Brain microvascular endothelial cell (primary cell): Measurements from ENCODE around the gene ADARB1.

Experiments used
- DNase-seq: peaks from one replicate; pipeline ENCODE4 v3.0.0-alpha.2; 2020
- H3K27ac ChIP-seq: fragments of 250-450 bp; sonication (Bioruptor Pico); 2 replicates; pipeline ENCODE4 v1.5.1; 2020; ENCODE audit warnings: mild to moderate bottlenecking, moderate library complexity
- H3K27me3 ChIP-seq: fragments of 250-450 bp; sonication (Bioruptor Pico); replicated peaks from 2 replicates; pipeline ENCODE4 v1.5.1; 2020; ENCODE audit warnings: mild to moderate bottlenecking
- H3K36me3 ChIP-seq: fragments of 250-450 bp; sonication (Bioruptor Pico); replicated peaks from 2 replicates; pipeline ENCODE4 v1.5.1; 2020; ENCODE audit warnings: mild to moderate bottlenecking
- H3K4me3 ChIP-seq: 2 replicates; pipeline ENCODE4 v1.5.1; 2011; ENCODE audit warnings: low read depth, mild to moderate bottlenecking, control low read depth, low read length, moderate library complexity
- in situ Hi-C: cut with HindIII; loops from 2 replicates; pipeline ENCODE4 v1.10.0; 2017; ENCODE audit warnings: low sequenced_read_pairs, low pct_ligation_motif_present
- TF ChIP-seq, protein P1 (sequence below): IDR thresholded peaks from 2 replicates; pipeline ENCODE4 v1.5.1; 2011; ENCODE audit warnings: low read depth, mild to moderate bottlenecking, moderate library complexity, low read length, control low read depth, inconsistent platforms; ENCODE audit errors: missing control alignments

ADARB1 gene

DNA sequence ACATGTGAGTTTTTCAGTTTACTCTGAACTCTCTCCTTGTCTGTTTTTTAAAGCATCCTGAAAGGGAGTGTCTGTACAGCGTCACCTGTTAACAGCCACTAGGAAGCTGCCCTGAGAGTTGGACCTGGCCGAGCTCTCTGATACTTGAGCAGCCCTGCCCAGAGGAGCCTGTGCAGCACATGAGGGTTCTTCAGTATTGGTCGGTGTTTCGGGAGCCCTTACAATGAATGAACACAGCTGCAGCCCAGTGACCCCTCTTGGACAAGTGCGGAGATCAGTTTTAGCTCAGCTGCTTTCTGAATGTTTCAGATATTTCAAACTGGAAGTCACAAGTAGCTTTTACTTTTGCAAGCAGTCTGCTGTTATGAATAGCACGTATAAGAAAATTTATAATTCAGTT lies 39.2 kb downstream of the ADARB1 start:
- no peaks in the 10 kb centered on the region for H3K36me3 ChIP-seq
- in situ Hi-C loops, result no loop called here
- H3K27me3 ChIP-seq, result no peaks in the 10 kb centered on the region
- H3K4me3 ChIP-seq, result no peak overlapping the region
- TF ChIP-seq, protein P1, sequence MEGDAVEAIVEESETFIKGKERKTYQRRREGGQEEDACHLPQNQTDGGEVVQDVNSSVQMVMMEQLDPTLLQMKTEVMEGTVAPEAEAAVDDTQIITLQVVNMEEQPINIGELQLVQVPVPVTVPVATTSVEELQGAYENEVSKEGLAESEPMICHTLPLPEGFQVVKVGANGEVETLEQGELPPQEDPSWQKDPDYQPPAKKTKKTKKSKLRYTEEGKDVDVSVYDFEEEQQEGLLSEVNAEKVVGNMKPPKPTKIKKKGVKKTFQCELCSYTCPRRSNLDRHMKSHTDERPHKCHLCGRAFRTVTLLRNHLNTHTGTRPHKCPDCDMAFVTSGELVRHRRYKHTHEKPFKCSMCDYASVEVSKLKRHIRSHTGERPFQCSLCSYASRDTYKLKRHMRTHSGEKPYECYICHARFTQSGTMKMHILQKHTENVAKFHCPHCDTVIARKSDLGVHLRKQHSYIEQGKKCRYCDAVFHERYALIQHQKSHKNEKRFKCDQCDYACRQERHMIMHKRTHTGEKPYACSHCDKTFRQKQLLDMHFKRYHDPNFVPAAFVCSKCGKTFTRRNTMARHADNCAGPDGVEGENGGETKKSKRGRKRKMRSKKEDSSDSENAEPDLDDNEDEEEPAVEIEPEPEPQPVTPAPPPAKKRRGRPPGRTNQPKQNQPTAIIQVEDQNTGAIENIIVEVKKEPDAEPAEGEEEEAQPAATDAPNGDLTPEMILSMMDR, result no peak
- no peak for DNase-seq
- no peak overlapping the region for H3K27ac ChIP-seq

DNA sequence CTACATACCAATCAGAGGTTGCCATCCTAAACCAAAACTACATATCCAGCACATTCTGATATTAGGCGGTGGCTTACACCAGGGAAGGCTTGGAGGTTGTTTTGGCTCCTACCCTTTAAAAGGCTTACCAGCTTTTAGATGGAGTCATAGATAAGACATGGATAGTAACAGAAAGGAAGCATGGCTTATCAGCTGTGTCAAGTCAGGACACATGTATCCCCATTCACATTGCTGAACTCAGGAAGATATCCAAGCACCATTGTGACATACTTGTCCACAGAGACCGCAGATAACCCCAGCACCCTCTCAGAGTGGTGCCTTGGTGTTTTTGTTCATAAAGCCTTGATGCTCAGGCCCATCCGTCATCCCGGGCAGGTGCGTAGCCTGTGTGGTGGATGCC lies 39.7 kb downstream of the ADARB1 start:
- Histone ChIP-seq H3K27ac (no peak overlapping the region), H3K4me3 (no peak overlapping the region)

DNA sequence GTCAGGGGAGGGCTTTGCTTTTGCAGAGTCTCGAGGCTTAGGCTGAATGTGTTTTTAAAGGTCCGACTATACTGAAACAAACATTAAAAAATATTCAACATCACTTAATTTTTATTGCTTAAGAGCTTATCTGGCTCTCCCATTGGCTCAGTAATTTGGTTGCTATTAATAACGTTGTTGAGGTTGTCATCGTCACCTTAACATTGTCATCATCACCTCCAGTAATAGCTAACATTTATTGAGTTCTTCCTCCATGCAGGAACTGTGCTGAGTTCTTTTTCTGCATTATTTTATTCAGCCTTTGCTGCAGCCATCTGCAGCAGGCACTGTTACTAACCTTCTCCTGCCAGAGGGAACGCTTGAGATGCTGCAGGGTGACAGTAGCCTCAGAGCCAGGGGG lies 40.1 kb downstream of the ADARB1 start:
- in situ Hi-C loops, result no loop called here
- Histone ChIP-seq H3K36me3 (no peaks in the 10 kb centered on the region), H3K27ac (no peak overlapping the region), H3K27me3 (no peaks in the 10 kb centered on the region), H3K4me3 (no peak overlapping the region)
- TF ChIP-seq, protein P1, result no peak
- DNase-seq, result no peak

More for the DNA sequence above, 39.7 kb downstream of the ADARB1 start:
- in situ Hi-C loops, result no loop called here
- Histone ChIP-seq H3K27me3 (no peaks in the 10 kb centered on the region), H3K36me3 (no peaks in the 10 kb centered on the region)
- TF ChIP-seq, protein P1, result no peak
- no peak for DNase-seq

DNA sequence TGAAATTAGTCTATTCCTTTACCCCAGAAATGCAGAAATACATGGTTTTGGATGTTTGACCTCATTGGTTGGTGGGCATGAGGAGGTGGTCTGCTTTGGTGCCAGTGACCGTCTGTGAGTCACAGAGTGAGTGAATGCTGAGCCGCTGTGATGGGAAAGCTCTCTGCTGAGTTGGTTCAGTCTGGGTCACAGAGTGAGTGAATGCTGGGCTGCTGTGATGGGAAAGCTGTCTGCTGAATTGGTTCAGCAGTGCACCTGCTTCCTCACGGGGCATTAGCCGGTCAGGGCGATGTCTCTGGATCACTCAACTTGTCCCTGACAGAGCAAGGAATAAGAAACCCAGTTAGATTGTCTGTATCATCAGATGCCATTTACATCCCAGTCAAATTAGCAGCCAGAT lies 40.8 kb downstream of the ADARB1 start:
- H3K4me3 ChIP-seq, result no peak overlapping the region
- TF ChIP-seq, protein P1, result no peak
- in situ Hi-C loops, result no loop called here
- peaks cover 3% of the 10 kb centered on the region for H3K36me3 ChIP-seq
- no peak for DNase-seq
- no peak overlapping the region for H3K27ac ChIP-seq
- H3K27me3 ChIP-seq, result no peaks in the 10 kb centered on the region

DNA sequence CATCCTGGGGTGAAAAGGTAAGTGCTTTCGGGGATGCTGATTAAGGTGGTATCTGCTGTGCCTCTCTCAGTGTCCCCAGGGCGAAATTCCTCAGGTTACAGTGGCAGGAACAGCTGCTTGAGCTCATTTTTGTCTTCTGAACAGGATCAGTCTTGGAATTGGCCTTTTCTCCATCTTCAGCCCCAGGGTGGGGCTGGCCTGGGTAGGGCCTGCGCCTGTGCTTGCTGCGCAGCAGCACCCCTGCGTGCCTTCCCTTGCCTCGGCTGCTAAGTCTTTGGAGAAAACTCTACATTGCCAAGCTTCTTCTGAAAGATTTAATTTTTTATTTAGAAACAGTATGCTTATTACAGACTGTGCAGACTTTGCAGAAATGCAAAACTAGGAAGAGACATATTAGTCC lies 41.7 kb downstream of the ADARB1 start:
- Histone ChIP-seq H3K27ac (no peak overlapping the region), H3K4me3 (no peak overlapping the region), H3K36me3 (peaks cover 7% of the 10 kb centered on the region), H3K27me3 (no peaks in the 10 kb centered on the region)
- no peak for DNase-seq
- TF ChIP-seq, protein P1, result no peak
- in situ Hi-C loops, result no loop called here

DNA sequence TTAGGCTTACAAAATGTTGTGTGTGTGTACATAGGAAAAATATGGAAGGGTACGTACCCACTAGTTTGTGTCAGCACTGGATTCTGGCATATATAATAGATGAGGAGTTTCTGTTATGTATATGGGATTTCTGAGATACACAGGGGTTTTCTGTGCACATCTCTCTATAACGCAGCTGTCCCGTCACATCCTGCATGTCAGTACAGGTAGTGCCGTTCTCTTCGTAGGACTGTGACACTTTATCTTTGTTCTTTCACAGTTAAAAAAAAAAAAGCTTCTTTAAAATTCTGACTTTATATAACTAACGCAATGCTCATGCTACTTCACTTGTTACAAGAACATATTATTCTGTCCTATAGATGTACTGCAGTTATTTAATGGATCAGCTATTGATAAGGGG lies 42.9 kb downstream of the ADARB1 start:
- Histone ChIP-seq H3K36me3 (peaks cover 7% of the 10 kb centered on the region), H3K27me3 (no peaks in the 10 kb centered on the region), H3K4me3 (no peak overlapping the region), H3K27ac (no peak overlapping the region)
- in situ Hi-C loops, result no loop called here
- TF ChIP-seq, protein P1, result no peak
- DNase-seq, result no peak
